H1 (cell line): Measurements from ENCODE around the gene HOMER1. TPM values are rescaled to one million over a fixed set of nuclear protein-coding genes. Genes with fewer than 3 reads are reported as not detected.

Experiments
- CTCF ChIA-PET: fragments of 300-600 bp; sonication (Branson Sonifier 250); formaldehyde crosslinking; loops from one replicate; lab custom pipeline; 2021; ENCODE audit not compliant: partially characterized antibody; lab: Charles Lee
- POLR2A ChIA-PET: fragments of 300-600 bp; sonication (Branson Sonifier 250); formaldehyde crosslinking; loops from one replicate; lab custom pipeline; 2021; ENCODE audit warnings: inconsistent platforms; ENCODE audit not compliant: partially characterized antibody; lab: Charles Lee
- DNase-seq, 2 experiments: peaks; one replicate each; pipeline versions ENCODE4 v3.0.0 to v3.0.0-alpha.2; 2010 to 2022; ENCODE audit warnings: low spot score in 2 of 2, low read depth in 1 of 2, mixed read lengths in 1 of 2
- FAIRE-seq: peaks from 2 replicates; lab custom pipeline; 2011; peaks lifted over from hg19 to GRCh38; lab: Jason Lieb, UNC
- H2AFZ ChIP-seq: 2 replicates; pipeline ENCODE4 v1.8.1; 2012; ENCODE audit warnings: low read length, inconsistent platforms
- H2AK5ac ChIP-seq: 2 replicates; pipeline ENCODE4 v1.6.1; 2013; ENCODE audit warnings: low read depth, low read length
- H2BK120ac ChIP-seq: replicated peaks from 2 replicates; pipeline ENCODE3; 2013; ENCODE audit warnings: low read depth, low read length, inconsistent platforms
- H2BK12ac ChIP-seq: 2 replicates; pipeline ENCODE4 v1.6.1; 2013; ENCODE audit warnings: low read depth, low read length
- H2BK15ac ChIP-seq: 2 replicates; pipeline ENCODE4 v1.6.1; 2013; ENCODE audit warnings: low read length
- H2BK20ac ChIP-seq: 2 replicates; pipeline ENCODE4 v1.6.1; 2013; ENCODE audit warnings: low read length
- H2BK5ac ChIP-seq: 2 replicates; pipeline ENCODE4 v1.6.1; 2013; ENCODE audit warnings: low read depth, low read length
- H3K14ac ChIP-seq: 2 replicates; pipeline ENCODE4 v1.6.1; 2013; ENCODE audit warnings: inconsistent platforms; ENCODE audit not compliant: insufficient read length
- H3K18ac ChIP-seq: 2 replicates; pipeline ENCODE4 v1.6.1; 2013; ENCODE audit warnings: low read length; ENCODE audit errors: extremely low read depth
- H3K23ac ChIP-seq: 2 replicates; pipeline ENCODE4 v1.6.1; 2013; ENCODE audit warnings: inconsistent platforms; ENCODE audit not compliant: insufficient read length
- H3K23me2 ChIP-seq: 2 replicates; pipeline ENCODE4 v1.6.1; 2013; ENCODE audit warnings: low read depth, low read length
- H3K27ac ChIP-seq: 2 replicates; pipeline ENCODE4 v1.6.1; 2011; ENCODE audit warnings: low read depth, low read length, inconsistent platforms
- H3K27me3 ChIP-seq, 4 experiments: replicated peaks in 1 of 4; 1 replicate in 1 of 4; 2 replicates in 3 of 4; pipeline versions ENCODE4 v1.6.1 to v1.8.1; 2011 to 2013; ENCODE audit warnings: low read length in 3 of 4, mild to moderate bottlenecking in 3 of 4, inconsistent platforms in 2 of 4, mixed read lengths in 2 of 4, moderate library complexity in 1 of 4; ENCODE audit not compliant: control insufficient read depth in 3 of 4, insufficient read depth in 3 of 4; ENCODE audit errors: extremely low read depth in 1 of 4
- H3K36me3 ChIP-seq, 4 experiments: 2 replicates each; pipeline versions ENCODE4 v1.6.1 to v1.8.1; 2011 to 2013; ENCODE audit warnings: mild to moderate bottlenecking in 4 of 4, low read length in 3 of 4, moderate library complexity in 2 of 4, control low read depth in 1 of 4, inconsistent platforms in 1 of 4; ENCODE audit not compliant: insufficient read depth in 4 of 4, control insufficient read depth in 2 of 4
- H3K4ac ChIP-seq: replicated peaks from 2 replicates; pipeline ENCODE3; 2013; ENCODE audit warnings: low read length, low read depth, mixed read lengths, inconsistent platforms; ENCODE audit not compliant: insufficient read length
- H3K4me1 ChIP-seq, 4 experiments: replicated peaks in 1 of 4; 1 replicate in 1 of 4; 2 replicates in 3 of 4; pipeline versions ENCODE4 v1.6.1 to v1.8.1; 2011 to 2013; ENCODE audit warnings: low read length in 3 of 4, inconsistent platforms in 2 of 4, mixed read lengths in 1 of 4; ENCODE audit not compliant: insufficient read depth in 4 of 4, control insufficient read depth in 3 of 4
- H3K4me2 ChIP-seq, 2 experiments: 2 replicates each; pipeline versions ENCODE4 v1.6.1 to v1.8.1; 2011 to 2013; ENCODE audit warnings: low read depth in 2 of 2, low read length in 2 of 2, control low read depth in 1 of 2, inconsistent platforms in 1 of 2, mild to moderate bottlenecking in 1 of 2; ENCODE audit not compliant: insufficient read depth in 1 of 2
- H3K4me3 ChIP-seq, 4 experiments: fragments of 200-600, 300-600 bp in 1 of 4; sonication (generic), shearing (Covaris generic), sonication (Bioruptor Twin) in 1 of 4; 2 replicates each; pipeline versions ENCODE4 v1.5.1 to v1.8.1; 2011 to 2016; ENCODE audit warnings: low read length in 4 of 4, low read depth in 3 of 4, control low read depth in 2 of 4, inconsistent platforms in 2 of 4, mild to moderate bottlenecking in 2 of 4, mixed read lengths in 1 of 4, moderate library complexity in 1 of 4; ENCODE audit not compliant: insufficient read depth in 2 of 4; ENCODE audit errors: extremely low read depth in 1 of 4
- H3K56ac ChIP-seq: replicated peaks from 2 replicates; pipeline ENCODE3; 2013; ENCODE audit warnings: low read depth, mild to moderate bottlenecking, mixed read lengths, low read length, inconsistent platforms; ENCODE audit not compliant: insufficient read length
- H3K79me1 ChIP-seq: 2 replicates; pipeline ENCODE4 v1.6.1; 2013; ENCODE audit warnings: low read depth, low read length, control low read depth
- H3K79me2 ChIP-seq, 2 experiments: 2 replicates each; pipeline versions ENCODE4 v1.6.1 to v1.8.1; 2012 to 2013; ENCODE audit warnings: low read length in 2 of 2, mild to moderate bottlenecking in 2 of 2, inconsistent platforms in 1 of 2; ENCODE audit not compliant: insufficient read depth in 2 of 2, control insufficient read depth in 1 of 2
- H3K9ac ChIP-seq, 4 experiments: replicated peaks in 1 of 4; 1 replicate in 1 of 4; 2 replicates in 3 of 4; pipeline versions ENCODE4 v1.6.1 to v1.8.1; 2011 to 2013; ENCODE audit warnings: low read depth in 3 of 4, low read length in 3 of 4, control low read depth in 2 of 4, mild to moderate bottlenecking in 2 of 4, moderate library complexity in 2 of 4, inconsistent platforms in 1 of 4; ENCODE audit errors: extremely low read depth in 1 of 4
- H3K9me3 ChIP-seq, 2 experiments: 2 replicates each; pipeline versions ENCODE4 v1.6.1 to v1.8.1; 2012 to 2013; ENCODE audit warnings: mild to moderate bottlenecking in 2 of 2, moderate library complexity in 2 of 2, control low read depth in 1 of 2, inconsistent platforms in 1 of 2, low read depth in 1 of 2, low read length in 1 of 2, mixed read lengths in 1 of 2; ENCODE audit not compliant: insufficient read depth in 2 of 2
- H4K20me1 ChIP-seq, 2 experiments: replicated peaks in 1 of 2; 2 replicates each; pipeline versions ENCODE3 to v1.8.1; 2011 to 2013; ENCODE audit warnings: inconsistent platforms in 2 of 2, low read length in 2 of 2, mild to moderate bottlenecking in 1 of 2; ENCODE audit not compliant: insufficient read depth in 2 of 2, control insufficient read depth in 1 of 2
- H4K5ac ChIP-seq: 2 replicates; pipeline ENCODE4 v1.6.1; 2013; ENCODE audit warnings: low read length, low read depth, mixed read lengths, inconsistent platforms; ENCODE audit not compliant: insufficient read length
- H4K8ac ChIP-seq: 2 replicates; pipeline ENCODE4 v1.8.0; 2013; ENCODE audit warnings: mild to moderate bottlenecking, moderate library complexity, low read length, inconsistent platforms; ENCODE audit not compliant: insufficient read depth; ENCODE audit errors: extremely low read depth
- H4K91ac ChIP-seq: replicated peaks from 2 replicates; pipeline ENCODE3; 2013; ENCODE audit warnings: low read length, mixed read lengths, inconsistent platforms; ENCODE audit not compliant: insufficient read length
- CREB1 ChIP-seq: IDR thresholded peaks from 2 replicates; pipeline ENCODE4 v1.6.1; 2012; ENCODE audit warnings: inconsistent platforms
- KDM1A ChIP-seq: fragments of 200-600, 300-600 bp; sonication (generic); IDR thresholded peaks from 2 replicates; pipeline ENCODE4 v1.7.1; 2016; ENCODE audit warnings: mild to moderate bottlenecking, low read length, borderline replicate concordance
- PHF8 ChIP-seq: fragments of 200-600 bp; sonication (generic); conservative IDR thresholded peaks from 2 replicates; pipeline ENCODE4 v1.7.1; 2012; ENCODE audit warnings: low read depth, mild to moderate bottlenecking, inconsistent platforms, low read length, moderate library complexity
- SIX5 ChIP-seq: IDR thresholded peaks from 2 replicates; pipeline ENCODE4 v1.6.1; 2011; ENCODE audit warnings: mild to moderate bottlenecking, low read depth, low read length
- SP4 ChIP-seq: IDR thresholded peaks from 2 replicates; pipeline ENCODE4 v1.6.1; 2012; ENCODE audit warnings: low read length, inconsistent platforms
- WGBS, 2 experiments: shearing (Covaris generic) in 1 of 2; methylation state at CpG; one replicate each; pipeline versions ENCODE4 v1.1.6 to v1.1.7; 2013 to 2015; ENCODE audit warnings: low lambda C conversion rate in 2 of 2, mixed read lengths in 2 of 2, inconsistent platforms in 1 of 2, low coverage in 1 of 2, missing lambda C conversion rate in 1 of 2; ENCODE audit not compliant: insufficient replicate concordance in 2 of 2, insufficient coverage in 1 of 2, insufficient read length in 1 of 2; ENCODE audit errors: extremely low coverage in 1 of 2, missing lambda C conversion rate in 1 of 2; 5-methylcytosine and 5-hydroxymethylcytosine counted together
- polyA plus RNA-seq, 7 experiments: library from polyadenylated mRNA; depleted of rRNA in 3 of 7; stranded (reverse) in 5 of 7; unstranded in 2 of 7; fragments of >200 nt in 5 of 7; fragments of 200-250 nt in 2 of 7; gene quantifications; 1 replicate in 5 of 7; 2 replicates in 1 of 7; 4 replicates in 1 of 7; pipeline versions ENCODE4 v1.2.1 to v1.2.3, GENCODE V29; 2011 to 2013; ENCODE audit warnings: missing spikeins in 2 of 7, mixed read lengths in 2 of 7
- total RNA-seq: library from RNA; stranded (reverse); fragmentation: NEBNext Ultra II Directional; extraction: Animal tissue kit (Norgen Biotek cat#: 25700); gene quantifications from 2 replicates; pipeline ENCODE4 v1.2.1, GENCODE V29; 2021

Gene HOMER1
- total and polyA plus RNA-seq, 2 of the 8 experiments (the other 6 are each of a cell fraction or from before 2014, with no cell fraction given), result 6.4 to 57.9 TPM

DNA sequence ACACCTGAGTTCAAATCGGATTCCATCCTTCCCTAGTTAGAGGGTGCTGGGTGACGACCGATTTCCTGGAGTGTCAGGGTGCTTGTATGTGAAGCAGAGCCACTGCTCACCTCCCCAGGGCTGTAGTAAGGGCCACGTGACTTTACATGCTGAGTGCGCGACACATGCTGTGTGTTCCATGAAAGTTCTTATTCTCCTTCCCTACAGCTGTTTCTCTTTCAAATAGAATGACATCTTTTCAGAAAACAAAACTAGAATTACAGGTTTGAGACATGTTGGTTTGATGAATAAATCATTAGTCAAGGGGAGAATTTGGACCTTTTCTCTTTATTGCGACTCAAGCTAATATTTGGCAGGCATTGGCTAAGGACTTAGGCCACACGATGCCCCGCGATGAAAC is 164.9 kb downstream of the HOMER1 start:
- H2BK20ac ChIP-seq, result no peak overlapping the region
- no peak overlapping the region for H2BK15ac ChIP-seq
- H4K91ac ChIP-seq, result no peak overlapping the region
- H3K27ac ChIP-seq, result no peak overlapping the region
- no peak overlapping the region for H3K18ac ChIP-seq
- H3K4me3 ChIP-seq, result no peak overlapping the region
- no peaks in the 10 kb centered on the region for H3K4me1 ChIP-seq
- H3K4ac ChIP-seq, result no peak overlapping the region
- no peaks in the 10 kb centered on the region for H3K79me2 ChIP-seq
- no peak overlapping the region for H2AFZ ChIP-seq
- no peak overlapping the region for H2BK120ac ChIP-seq
- no peak overlapping the region for H3K14ac ChIP-seq
- H3K23ac ChIP-seq, result no peak overlapping the region
- peaks cover 4% of the 10 kb centered on the region in 2 experiments; a peak in 3 of 4 replicates for H3K9me3 ChIP-seq
- no peak overlapping the region for H2BK12ac ChIP-seq
- no peak overlapping the region for H3K4me2 ChIP-seq
- no peak overlapping the region for H2BK5ac ChIP-seq
- DNase-seq (no peak), FAIRE-seq (no peak)
- no peaks in the 10 kb centered on the region for H3K27me3 ChIP-seq
- no peaks in the 10 kb centered on the region for H4K20me1 ChIP-seq
- H3K56ac ChIP-seq, result no peak overlapping the region
- WGBS, 2 experiments, result 94% methylated on average over 10 of the region's 10 CpGs; no CpG with 5 or more reads in 1 of the 2 experiments
- ChIA-PET CTCF (no interaction called here), POLR2A (interaction anchor here (1.3 kb wide), 1 partner anchor 9 kb away, joined by 3 read pairs; no protein-coding TSS in a partner anchor)
- H4K8ac ChIP-seq, result no peak overlapping the region
- H3K36me3 ChIP-seq, result no peaks in the 10 kb centered on the region
- no peaks in the 10 kb centered on the region for H3K23me2 ChIP-seq
- H4K5ac ChIP-seq, result no peak overlapping the region
- no peak overlapping the region for H2AK5ac ChIP-seq
- no peaks in the 10 kb centered on the region for H3K79me1 ChIP-seq
- no peak overlapping the region for H3K9ac ChIP-seq
- TF ChIP-seq CREB1 (no peak), PHF8 (no peak), SIX5 (no peak), SP4 (no peak), KDM1A (no peak)
